K562 (cell line): Measurements from ENCODE around the gene ZNF319. TPM values are rescaled to one million over a fixed set of nuclear protein-coding genes. Genes with fewer than 3 reads are reported as not detected.

ENCODE experiments used
- AFF4 ChIP-seq: sonication (generic); formaldehyde crosslinking; IDR thresholded peaks from 2 replicates; pipeline ENCODE4 v1.8.0; 2023; ENCODE audit warnings: mild to moderate bottlenecking, missing genetic modification reagents
- CBX3 ChIP-seq, 2 experiments: IDR thresholded peaks; 1 replicate in 1 of 2; 2 replicates in 1 of 2; pipeline ENCODE4 v1.6.1; 2012; ENCODE audit warnings: inconsistent platforms in 2 of 2, low read length in 2 of 2, borderline replicate concordance in 1 of 2, control low read depth in 1 of 2
- CLOCK ChIP-seq: fragments of 250-450 bp; sonication (Bioruptor Pico); IDR thresholded peaks from 2 replicates; pipeline ENCODE4 v1.4.0; 2020; ENCODE audit warnings: mild to moderate bottlenecking, moderate library complexity, borderline replicate concordance
- CREB1 ChIP-seq, 2 experiments: sonication (generic) in 1 of 2; formaldehyde crosslinking in 1 of 2; IDR thresholded peaks; 2 replicates each; pipeline versions ENCODE4 v1.6.1 to v1.8.0; 2012 to 2022; ENCODE audit warnings: inconsistent platforms in 1 of 2, mild to moderate bottlenecking in 1 of 2, missing genetic modification reagents in 1 of 2, moderate library complexity in 1 of 2
- EP300 ChIP-seq: IDR thresholded peaks from 2 replicates; pipeline ENCODE4 v1.6.1; 2012; ENCODE audit warnings: low read length, improper control_type of control experiment
- FOXK2 ChIP-seq, 2 experiments: fragments of 450-650 bp; IDR thresholded peaks in 1 of 2; conservative IDR thresholded peaks in 1 of 2; 2 replicates each; pipeline ENCODE4 v1.6.1; 2016; ENCODE audit warnings: low read depth in 2 of 2, mild to moderate bottlenecking in 1 of 2
- GABPB1 ChIP-seq: sonication (generic); formaldehyde crosslinking; IDR thresholded peaks from 2 replicates; pipeline ENCODE4 v1.8.0; 2022; ENCODE audit warnings: mild to moderate bottlenecking, missing genetic modification reagents
- GTF2E2 ChIP-seq: fragments of 200-800 bp; sonication (Bioruptor generic); IDR thresholded peaks from 2 replicates; pipeline ENCODE4 v1.6.1; 2016; ENCODE audit warnings: missing genetic modification characterization, missing compliant biosample characterization
- HDAC1 ChIP-seq, 2 experiments: fragments of 450-650 bp; IDR thresholded peaks; 2 replicates each; pipeline ENCODE4 v1.6.1; 2016 to 2017; ENCODE audit warnings: inconsistent platforms in 1 of 2, mild to moderate bottlenecking in 1 of 2, moderate library complexity in 1 of 2
- HMGN3 ChIP-seq: IDR thresholded peaks from 2 replicates; pipeline ENCODE4 v1.6.1; 2011; ENCODE audit warnings: borderline replicate concordance, low read depth, mild to moderate bottlenecking, mixed read lengths, low read length; ENCODE audit not compliant: insufficient read length; ENCODE audit errors: extremely low read depth
- MEF2A ChIP-seq: IDR thresholded peaks from 2 replicates; pipeline ENCODE4 v1.6.1; 2011; ENCODE audit warnings: low read depth, mild to moderate bottlenecking, low read length, moderate library complexity; ENCODE audit not compliant: control insufficient read depth
- MTA2 ChIP-seq: fragments of 450-650 bp; IDR thresholded peaks from 2 replicates; pipeline ENCODE4 v1.6.1; 2016; ENCODE audit warnings: low read depth
- NR0B1 ChIP-seq: fragments of 450-650 bp; IDR thresholded peaks from one replicate; pipeline ENCODE4 v1.6.1; 2018; ENCODE audit warnings: mild to moderate bottlenecking, moderate library complexity; ENCODE audit not compliant: partially characterized antibody
- SMAD3 ChIP-seq: fragments of 450-650 bp; formaldehyde crosslinking; conservative IDR thresholded peaks from 2 replicates; pipeline ENCODE4 v1.4.0; 2020; ENCODE audit warnings: mild to moderate bottlenecking
- SNIP1 ChIP-seq: fragments of 450-650 bp; IDR thresholded peaks from 2 replicates; pipeline ENCODE4 v1.7.1; 2017; ENCODE audit warnings: low read depth, mild to moderate bottlenecking
- TEAD4 ChIP-seq, 2 experiments: sonication (generic) in 1 of 2; formaldehyde crosslinking in 1 of 2; IDR thresholded peaks; 2 replicates each; pipeline versions ENCODE4 v1.6.1 to v1.8.0; 2012 to 2022; ENCODE audit warnings: borderline replicate concordance in 1 of 2, inconsistent platforms in 1 of 2, low read length in 1 of 2, mild to moderate bottlenecking in 1 of 2, missing genetic modification reagents in 1 of 2
- TRIM24 ChIP-seq, 2 experiments: fragments of 450-650 bp; IDR thresholded peaks; 2 replicates each; pipeline ENCODE4 v1.6.1; 2016
- ZBED1 ChIP-seq: IDR thresholded peaks from 2 replicates; pipeline ENCODE4 v1.6.1; 2014
- ZNF507 ChIP-seq: conservative IDR thresholded peaks from 2 replicates; pipeline ENCODE4 v1.6.1; 2017; ENCODE audit warnings: missing genetic modification characterization, missing compliant biosample characterization
- ZNF668 ChIP-seq: fragments of 250-450 bp; sonication (Bioruptor Pico); IDR thresholded peaks from 2 replicates; pipeline ENCODE4 v1.8.0; 2022; ENCODE audit warnings: mild to moderate bottlenecking, inconsistent platforms
- polyA plus RNA-seq, 8 experiments: library from polyadenylated mRNA; depleted of rRNA in 4 of 8; stranded (reverse) in 5 of 8; unstranded in 3 of 8; fragments of >200 nt; fragmentation: Nextera tagmentation in 2 of 8; fragmentation: Illumina TruSeq in 1 of 8; extraction: Ambion mirVana in 2 of 8; extraction: Trizol in 1 of 8; gene quantifications; 2 replicates each; pipeline versions ENCODE4 v1.2.1 to v1.2.3, GENCODE V29; 2011 to 2014; ENCODE audit warnings: inconsistent platforms in 1 of 8, missing spikeins in 1 of 8
- total RNA-seq, 7 experiments: library from RNA; depleted of rRNA in 6 of 7; stranded (reverse); fragments of >200 nt in 6 of 7; fragmentation: Illumina TruSeq in 2 of 7; extraction: Trizol in 2 of 7; gene quantifications; 2 replicates each; pipeline versions ENCODE4 v1.2.1 to v1.2.3, GENCODE V29; 2011 to 2021; ENCODE audit warnings: low replicate concordance in 1 of 7

Gene ZNF319
- total and polyA plus RNA-seq, 9 of the 15 experiments (the other 6 are each of a cell fraction or from before 2014, with no cell fraction given), result 0.20 to 5.7 (median 1.4) TPM

GRCh38 chr16:58024486-58025350, 24.2 kb upstream of the ZNF319 start (continued):
- no peak for TF ChIP-seq SMAD3 (CRISPR knock-in tag)
- peak; percentile 45; the same call in 1 of the 2 replicates for TF ChIP-seq GABPB1 (CRISPR knock-in tag)
- no peak for TF ChIP-seq CLOCK (CRISPR knock-in tag)
- TF ChIP-seq EP300, result no peak
- TF ChIP-seq CREB1 (IDR thresholded peaks at IDR 0.05), result no peak
- no peak; the same call in 1 of the 2 replicates for TF ChIP-seq CREB1 (CRISPR knock-in tag; IDR thresholded peaks at IDR 0.05)
- TF ChIP-seq HDAC1 (IDR thresholded peaks at IDR 0.05), result peak in 1 of 2 experiments; percentile 47; a peak in 2 of 4 replicates
- no peak for TF ChIP-seq NR0B1
- TF ChIP-seq SNIP1, result no peak
- no peak for TF ChIP-seq FOXK2 (conservative IDR thresholded peaks at IDR 0.05 in 1 of 2, IDR thresholded peaks at IDR 0.05 in 1 of 2; ENCODE audit: low read depth in 2 of 2)
- no peak for TF ChIP-seq AFF4
- 0 out of 2 replicates have a peak, but pooled peaks have one; percentile 11 for TF ChIP-seq ZBED1
- no peak for TF ChIP-seq TEAD4 (IDR thresholded peaks at IDR 0.05; ENCODE audit: low read length)
- no peak for TF ChIP-seq TEAD4 (CRISPR knock-in tag; IDR thresholded peaks at IDR 0.05; ENCODE audit: borderline replicate concordance)
- no peak for TF ChIP-seq MEF2A
- no peak for TF ChIP-seq MTA2
- no peak for TF ChIP-seq HMGN3
- no peak for TF ChIP-seq ZNF668
- no peak for TF ChIP-seq GTF2E2
- TF ChIP-seq TRIM24 (IDR thresholded peaks at IDR 0.05), result no peak
- no peak for TF ChIP-seq CBX3 (IDR thresholded peaks at IDR 0.05; ENCODE audit: borderline replicate concordance in 1 of 2, low read length in 2 of 2)
- TF ChIP-seq ZNF507 (tag), result no peak
